22Rv1 (cell line): ENCODE measurements around the gene FGF11.

ENCODE experiments used
- CTCF ChIP-seq: fragments of 450-650 bp; IDR thresholded peaks from 2 replicates; pipeline ENCODE4 v1.5.1; 2017; ENCODE audit warnings: mild to moderate bottlenecking
- ZFX ChIP-seq: fragments of 450-650 bp; IDR thresholded peaks from 2 replicates; pipeline ENCODE4 v1.6.1; 2017; ENCODE audit warnings: antibody characterized with exemption, borderline replicate concordance

GRCh38 chr17:7444682-7445618 is 5.6 kb downstream of the FGF11 start, which contains the start of gene CHRNB1:
- TF ChIP-seq CTCF (peak; percentile 31), ZFX (no peak)
